ENCODE results near the gene FOXL3.
A peak's percentile ranks its signal among the peaks of the same experiment; 100 is the strongest.

GRCh38 chr7:322111-322671 is 32.2 kb downstream of the FOXL3 start:
- TF ChIP-seq CTCF (IDR thresholded peaks at IDR 0.05), result peak; percentile 94
- no peak for TF ChIP-seq POLR2A (IDR thresholded peaks at IDR 0.05; ENCODE audit: low read length)
- no peak for TF ChIP-seq MAZ (IDR thresholded peaks at IDR 0.05; ENCODE audit: borderline replicate concordance, low read depth, low read length)
- TF ChIP-seq MAX (IDR thresholded peaks at IDR 0.05), result no peak
- no peak for TF ChIP-seq ZC3H11A (IDR thresholded peaks at IDR 0.05)

All from A549 (cell line).